HEK293 (cell line): ENCODE measurements around the gene SELENOS.

ENCODE experiments used
- CTCF ChIA-PET: fragments of 350-600 bp; formaldehyde crosslinking; extraction: SDS; loops from one replicate; lab custom pipeline; 2021; ENCODE audit warnings: antibody characterized with exemption; lab: Yijun Ruan, JAX
- POLR2A ChIA-PET: fragments of 300-600 bp; formaldehyde crosslinking; extraction: SDS; loops from one replicate; lab custom pipeline; 2020; ENCODE audit warnings: antibody characterized with exemption, inconsistent platforms; lab: Yijun Ruan, JAX
- H3K27ac ChIP-seq: fragments of 200-500 bp; sonication (Bioruptor generic); 2 replicates; pipeline ENCODE4 v1.5.1; 2014; ENCODE audit warnings: low read depth, low read length, control low read depth, inconsistent platforms; ENCODE audit errors: extremely low read depth
- H3K36me3 ChIP-seq, 2 experiments: fragments of 200-500 bp in 1 of 2; sonication (Bioruptor generic) in 1 of 2; 1 replicate in 1 of 2; 2 replicates in 1 of 2; pipeline ENCODE4 v1.5.1; 2014 to 2017; ENCODE audit warnings: inconsistent platforms in 2 of 2, low read length in 2 of 2; ENCODE audit not compliant: control insufficient read depth in 2 of 2, insufficient read depth in 1 of 2
- H3K4me1 ChIP-seq: fragments of 200-500 bp; sonication (Bioruptor generic); 2 replicates; pipeline ENCODE4 v1.5.1; 2014; ENCODE audit warnings: mild to moderate bottlenecking, low read length, inconsistent platforms; ENCODE audit not compliant: control insufficient read depth, insufficient read depth
- H3K4me3 ChIP-seq: 2 replicates; pipeline ENCODE4 v1.5.1; 2011; ENCODE audit warnings: low read depth, mild to moderate bottlenecking, control low read depth, low read length, moderate library complexity
- H3K9me3 ChIP-seq: fragments of 200-500 bp; sonication (Bioruptor generic); 2 replicates; pipeline ENCODE4 v1.5.1; 2014; ENCODE audit warnings: low read depth, low read length, inconsistent platforms; ENCODE audit not compliant: control insufficient read depth, insufficient read depth
- CTCF ChIP-seq: fragments of 450-650 bp; formaldehyde crosslinking; IDR thresholded peaks from 2 replicates; pipeline ENCODE4 v1.5.1; 2016; ENCODE audit warnings: missing biosample characterization, missing genetic modification characterization
- GFI1B ChIP-seq: fragments of 450-650 bp; formaldehyde crosslinking; IDR thresholded peaks from 2 replicates; pipeline ENCODE4 v1.5.1; 2016; ENCODE audit warnings: missing biosample characterization, missing genetic modification characterization
- KLF16 ChIP-seq: fragments of 450-650 bp; formaldehyde crosslinking; IDR thresholded peaks from 2 replicates; pipeline ENCODE4 v1.5.1; 2017; ENCODE audit warnings: missing biosample characterization, missing genetic modification characterization
- MZF1 ChIP-seq: fragments of 450-650 bp; formaldehyde crosslinking; IDR thresholded peaks from 2 replicates; pipeline ENCODE4 v1.5.1; 2017; ENCODE audit warnings: missing biosample characterization, missing genetic modification characterization, borderline replicate concordance
- OSR2 ChIP-seq: fragments of 450-650 bp; formaldehyde crosslinking; IDR thresholded peaks from 2 replicates; pipeline ENCODE4 v1.5.1; 2016; ENCODE audit warnings: missing biosample characterization, missing genetic modification characterization
- PRDM4 ChIP-seq: fragments of 450-650 bp; formaldehyde crosslinking; IDR thresholded peaks from 2 replicates; pipeline ENCODE4 v1.5.1; 2017; ENCODE audit warnings: missing biosample characterization, missing genetic modification characterization
- YY1 ChIP-seq: fragments of 450-650 bp; formaldehyde crosslinking; IDR thresholded peaks from 2 replicates; pipeline ENCODE4 v1.5.1; 2018; ENCODE audit warnings: missing biosample characterization, missing genetic modification characterization
- ZBTB1 ChIP-seq: fragments of 450-650 bp; formaldehyde crosslinking; IDR thresholded peaks from 2 replicates; pipeline ENCODE4 v1.5.1; 2016; ENCODE audit warnings: missing biosample characterization, missing genetic modification characterization
- ZBTB17 ChIP-seq: fragments of 450-650 bp; formaldehyde crosslinking; IDR thresholded peaks from 2 replicates; pipeline ENCODE4 v1.5.1; 2016; ENCODE audit warnings: missing biosample characterization, missing genetic modification characterization
- ZBTB20 ChIP-seq: fragments of 450-650 bp; formaldehyde crosslinking; IDR thresholded peaks from 2 replicates; pipeline ENCODE4 v1.5.1; 2016; ENCODE audit warnings: missing biosample characterization, missing genetic modification characterization
- ZFP37 ChIP-seq: fragments of 450-650 bp; formaldehyde crosslinking; IDR thresholded peaks from 2 replicates; pipeline ENCODE4 v1.5.1; 2016; ENCODE audit warnings: missing biosample characterization, missing genetic modification characterization
- ZFP41 ChIP-seq: fragments of 450-650 bp; formaldehyde crosslinking; IDR thresholded peaks from 2 replicates; pipeline ENCODE4 v1.5.1; 2016; ENCODE audit warnings: missing biosample characterization, missing genetic modification characterization, borderline replicate concordance
- ZNF132 ChIP-seq: fragments of 450-650 bp; formaldehyde crosslinking; IDR thresholded peaks from 2 replicates; pipeline ENCODE4 v1.5.1; 2017; ENCODE audit warnings: missing biosample characterization, missing genetic modification characterization, borderline replicate concordance
- ZNF140 ChIP-seq: fragments of 450-650 bp; formaldehyde crosslinking; IDR thresholded peaks from 2 replicates; pipeline ENCODE4 v1.5.1; 2016; ENCODE audit warnings: missing biosample characterization, missing genetic modification characterization
- ZNF274 ChIP-seq, 2 experiments: fragments of 200-500 bp in 1 of 2; fragments of 450-650 bp in 1 of 2; sonication (Bioruptor generic) in 1 of 2; formaldehyde crosslinking in 1 of 2; IDR thresholded peaks; 2 replicates each; pipeline versions ENCODE4 v1.5.1 to v1.6.1; 2014 to 2016; ENCODE audit warnings: borderline replicate concordance in 1 of 2, inconsistent platforms in 1 of 2, low read length in 1 of 2, missing biosample characterization in 1 of 2, missing genetic modification characterization in 1 of 2
- ZNF350 ChIP-seq: fragments of 450-650 bp; formaldehyde crosslinking; IDR thresholded peaks from 2 replicates; pipeline ENCODE4 v1.5.0; 2017; ENCODE audit warnings: missing biosample characterization, mild to moderate bottlenecking, missing genetic modification characterization
- ZNF404 ChIP-seq: fragments of 450-650 bp; formaldehyde crosslinking; IDR thresholded peaks from 2 replicates; pipeline ENCODE4 v1.5.1; 2017; ENCODE audit warnings: missing biosample characterization, missing genetic modification characterization
- ZNF501 ChIP-seq: fragments of 450-650 bp; formaldehyde crosslinking; IDR thresholded peaks from 2 replicates; pipeline ENCODE4 v1.5.1; 2016; ENCODE audit warnings: missing biosample characterization, missing genetic modification characterization
- ZNF558 ChIP-seq: fragments of 450-650 bp; formaldehyde crosslinking; IDR thresholded peaks from 2 replicates; pipeline ENCODE4 v1.5.1; 2016; ENCODE audit warnings: missing biosample characterization, missing genetic modification characterization
- ZNF585B ChIP-seq: fragments of 450-650 bp; formaldehyde crosslinking; IDR thresholded peaks from 2 replicates; pipeline ENCODE4 v1.5.1; 2016; ENCODE audit warnings: missing biosample characterization, missing genetic modification characterization
- ZNF610 ChIP-seq: fragments of 450-650 bp; formaldehyde crosslinking; IDR thresholded peaks from 2 replicates; pipeline ENCODE4 v1.5.1; 2016; ENCODE audit warnings: missing biosample characterization, missing genetic modification characterization, borderline replicate concordance
- ZNF654 ChIP-seq: fragments of 450-650 bp; formaldehyde crosslinking; IDR thresholded peaks from 2 replicates; pipeline ENCODE4 v1.5.1; 2016; ENCODE audit warnings: low read depth, missing biosample characterization, missing genetic modification characterization
- ZNF658 ChIP-seq: fragments of 450-650 bp; formaldehyde crosslinking; IDR thresholded peaks from 2 replicates; pipeline ENCODE4; 2016; ENCODE audit warnings: missing biosample characterization, missing genetic modification characterization
- TF ChIP-seq, protein P1 (sequence below): fragments of 450-650 bp; formaldehyde crosslinking; IDR thresholded peaks from 2 replicates; pipeline ENCODE4; 2016; ENCODE audit warnings: missing biosample characterization, missing genetic modification characterization
- TF ChIP-seq, protein P2 (sequence below): fragments of 450-650 bp; formaldehyde crosslinking; IDR thresholded peaks from 2 replicates; pipeline ENCODE4 v1.5.0; 2017; ENCODE audit warnings: missing biosample characterization, missing genetic modification characterization, borderline replicate concordance

SELENOS gene

DNA sequence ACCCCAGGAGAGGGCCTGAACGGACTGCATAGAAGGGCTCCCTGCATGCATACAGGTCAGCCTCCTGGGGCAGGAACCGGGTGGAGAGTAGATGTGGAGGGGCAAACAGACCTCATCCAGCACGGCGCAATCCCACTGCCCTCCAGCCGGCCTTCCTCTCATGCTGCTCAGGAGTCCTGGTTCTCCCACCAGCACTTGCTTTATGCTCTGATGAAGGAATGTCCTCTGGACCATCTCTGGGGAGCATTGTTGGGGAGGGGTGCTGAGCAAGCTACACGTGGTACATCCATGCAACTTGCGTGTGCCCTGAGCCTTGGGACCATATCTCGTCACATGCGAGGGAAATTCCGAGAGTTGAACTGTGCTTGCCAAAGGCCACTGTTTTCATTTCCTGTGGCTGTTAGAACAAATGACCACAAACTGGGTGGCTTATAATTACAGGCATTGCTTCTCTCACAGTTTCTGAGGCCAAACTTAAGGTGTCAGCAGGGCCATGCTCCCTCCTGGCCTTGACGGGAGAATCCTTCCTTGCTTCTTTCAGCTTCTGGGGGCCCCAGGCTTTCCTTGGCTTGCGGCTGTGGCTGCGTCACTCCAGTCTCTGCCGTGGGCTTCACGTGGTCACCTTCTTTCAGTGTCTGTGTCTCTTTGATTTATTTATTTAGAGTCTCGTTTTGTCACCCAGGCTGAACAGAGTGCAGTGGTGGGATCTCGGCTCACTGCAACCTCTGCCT, 12.2 kb downstream of the SELENOS start:
- Histone ChIP-seq H3K9me3 (no peaks in the 10 kb centered on the region), H3K36me3 (peaks cover 0 to 16% of the 10 kb centered on the region in 2 experiments; a peak in 2 of 3 replicates), H3K27ac (no peak overlapping the region), H3K4me3 (no peak overlapping the region), H3K4me1 (no peaks in the 10 kb centered on the region)
- CTCF ChIA-PET, result no interaction called here
- POLR2A ChIA-PET, result no interaction called here
- TF ChIP-seq GFI1B (tag by site-specific recombination) (no peak), ZFP41 (tag by site-specific recombination) (no peak), ZBTB20 (tag by site-specific recombination) (no peak), ZNF654 (tag by site-specific recombination) (no peak), ZBTB17 (tag by site-specific recombination) (no peak), MZF1 (no peak), KLF16 (no peak), ZNF404 (tag by site-specific recombination) (no peak)

DNA sequence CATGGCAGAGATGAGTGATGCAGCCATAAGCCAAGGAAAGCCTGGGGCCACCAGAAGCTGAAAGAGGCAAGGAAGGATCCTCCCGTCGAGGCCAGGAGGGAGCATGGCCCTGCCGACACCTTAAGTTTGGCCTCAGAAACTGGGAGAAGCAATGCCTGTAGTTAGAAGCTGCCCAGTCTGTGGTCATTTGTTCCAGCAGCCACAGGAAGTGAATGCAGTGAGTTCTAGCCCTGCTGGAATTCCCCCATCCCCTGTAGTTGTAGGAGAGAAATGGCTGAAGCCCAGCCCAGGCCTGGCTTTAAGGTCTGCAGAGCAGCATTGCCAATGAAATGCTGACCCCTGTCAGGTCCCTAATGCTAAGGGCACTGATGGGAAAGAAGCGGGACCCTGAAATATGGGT, 13.3 kb downstream of the SELENOS start:
- Histone ChIP-seq H3K9me3 (no peaks in the 10 kb centered on the region), H3K27ac (no peak overlapping the region), H3K4me3 (no peak overlapping the region), H3K36me3 (peaks cover 0 to 5% of the 10 kb centered on the region in 2 experiments; a peak in 1 of 3 replicates), H3K4me1 (no peaks in the 10 kb centered on the region)
- TF ChIP-seq ZNF558 (tag by site-specific recombination) (no peak), CTCF (tag by site-specific recombination) (no peak), ZNF658 (no peak), ZNF132 (no peak), ZNF350 (tag by site-specific recombination) (no peak), OSR2 (tag by site-specific recombination) (no peak)
- TF ChIP-seq, protein P1, sequence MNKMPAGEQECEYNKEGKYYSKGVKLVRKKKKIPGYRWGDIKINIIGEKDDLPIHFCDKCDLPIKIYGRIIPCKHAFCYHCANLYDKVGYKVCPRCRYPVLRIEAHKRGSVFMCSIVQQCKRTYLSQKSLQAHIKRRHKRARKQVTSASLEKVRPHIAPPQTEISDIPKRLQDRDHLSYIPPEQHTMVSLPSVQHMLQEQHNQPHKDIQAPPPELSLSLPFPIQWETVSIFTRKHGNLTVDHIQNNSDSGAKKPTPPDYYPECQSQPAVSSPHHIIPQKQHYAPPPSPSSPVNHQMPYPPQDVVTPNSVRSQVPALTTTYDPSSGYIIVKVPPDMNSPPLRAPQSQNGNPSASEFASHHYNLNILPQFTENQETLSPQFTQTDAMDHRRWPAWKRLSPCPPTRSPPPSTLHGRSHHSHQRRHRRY (tag by site-specific recombination), result no peak
- CTCF ChIA-PET, result interaction anchor here (0.9 to 1.1 kb wide), 2 partner anchors 248 to 252 kb away, joined by 4 to 5 read pairs; no protein-coding TSS in a partner anchor
- POLR2A ChIA-PET, result interaction anchor here (0.9 kb wide), 1 partner anchor 12 kb away, joined by 4 read pairs; the partner anchor contains the start of gene CHSY1

- Histone ChIP-seq H3K27ac (no peak overlapping the region), H3K9me3 (no peaks in the 10 kb centered on the region), H3K4me1 (no peaks in the 10 kb centered on the region), H3K4me3 (no peak overlapping the region), H3K36me3 (no peaks in the 10 kb centered on the region)
- CTCF ChIA-PET, result interaction anchor here (0.6 to 1.8 kb wide), 6 partner anchors 10 to 630 kb away, joined by 3 to 14 read pairs (median 4); no protein-coding TSS in a partner anchor
- POLR2A ChIA-PET, result no interaction called here
- TF ChIP-seq PRDM4 (tag by site-specific recombination) (no peak), ZBTB1 (tag by site-specific recombination) (no peak), ZNF274 (IDR thresholded peaks at IDR 0.05; ENCODE audit: low read length) (no peak), ZNF274 (tag by site-specific recombination; IDR thresholded peaks at IDR 0.05; ENCODE audit: borderline replicate concordance) (no peak), ZNF501 (no peak), ZNF140 (tag by site-specific recombination) (no peak), ZFP37 (tag by site-specific recombination) (no peak), ZNF610 (tag by site-specific recombination) (no peak), YY1 (tag by site-specific recombination) (no peak), ZNF585B (tag by site-specific recombination) (no peak)
- TF ChIP-seq, protein P2, sequence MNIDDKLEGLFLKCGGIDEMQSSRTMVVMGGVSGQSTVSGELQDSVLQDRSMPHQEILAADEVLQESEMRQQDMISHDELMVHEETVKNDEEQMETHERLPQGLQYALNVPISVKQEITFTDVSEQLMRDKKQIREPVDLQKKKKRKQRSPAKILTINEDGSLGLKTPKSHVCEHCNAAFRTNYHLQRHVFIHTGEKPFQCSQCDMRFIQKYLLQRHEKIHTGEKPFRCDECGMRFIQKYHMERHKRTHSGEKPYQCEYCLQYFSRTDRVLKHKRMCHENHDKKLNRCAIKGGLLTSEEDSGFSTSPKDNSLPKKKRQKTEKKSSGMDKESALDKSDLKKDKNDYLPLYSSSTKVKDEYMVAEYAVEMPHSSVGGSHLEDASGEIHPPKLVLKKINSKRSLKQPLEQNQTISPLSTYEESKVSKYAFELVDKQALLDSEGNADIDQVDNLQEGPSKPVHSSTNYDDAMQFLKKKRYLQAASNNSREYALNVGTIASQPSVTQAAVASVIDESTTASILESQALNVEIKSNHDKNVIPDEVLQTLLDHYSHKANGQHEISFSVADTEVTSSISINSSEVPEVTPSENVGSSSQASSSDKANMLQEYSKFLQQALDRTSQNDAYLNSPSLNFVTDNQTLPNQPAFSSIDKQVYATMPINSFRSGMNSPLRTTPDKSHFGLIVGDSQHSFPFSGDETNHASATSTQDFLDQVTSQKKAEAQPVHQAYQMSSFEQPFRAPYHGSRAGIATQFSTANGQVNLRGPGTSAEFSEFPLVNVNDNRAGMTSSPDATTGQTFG (tag by site-specific recombination), result no peak
Measured at GRCh38 chr15:101262551-101262950, 14.7 kb downstream of the SELENOS start.
